GM18505 (cell line): ENCODE measurements around the gene BIN1.

ENCODE experiments used
- ATAC-seq: cut with Tn5 transposase; IDR thresholded peaks from one replicate; pipeline ENCODE4 v1.9.1; 2021; ENCODE audit not compliant: unreplicated experiment
- POLR2A ChIP-seq: IDR thresholded peaks from 4 replicates; pipeline ENCODE4 v1.6.1; 2011; ENCODE audit warnings: borderline replicate concordance; ENCODE audit not compliant: insufficient read depth, insufficient read length; ENCODE audit errors: extremely low read depth

Gene BIN1

GRCh38 chr2:127095784-127096183, 11.2 kb downstream of the BIN1 start:
- no peak for ATAC-seq
- no peak for TF ChIP-seq POLR2A

- ATAC-seq = no peak
- TF ChIP-seq POLR2A = no peak
These were observed 11.7 kb downstream of the BIN1 start for GRCh38 chr2:127095367-127095641.

GRCh38 chr2:127094509-127095366, 12.2 kb downstream of the BIN1 start:
- ATAC-seq = no peak
- no peak for TF ChIP-seq POLR2A

GRCh38 chr2:127093648-127094210, 13.2 kb downstream of the BIN1 start:
- no peak for ATAC-seq
- TF ChIP-seq POLR2A = no peak

GRCh38 chr2:127092901-127093516, 13.9 kb downstream of the BIN1 start:
- no peak for ATAC-seq
- TF ChIP-seq POLR2A = no peak

GRCh38 chr2:127092306-127092705, 14.6 kb downstream of the BIN1 start:
- no peak for TF ChIP-seq POLR2A
- no peak for ATAC-seq

- TF ChIP-seq POLR2A = no peak
- ATAC-seq = no peak
These were observed 15.1 kb downstream of the BIN1 start for GRCh38 chr2:127091886-127092285.

- no peak for ATAC-seq
- no peak for TF ChIP-seq POLR2A
These were observed 15.8 kb downstream of the BIN1 start for GRCh38 chr2:127091148-127091547.

GRCh38 chr2:127090281-127091120, 16.5 kb downstream of the BIN1 start:
- no peak for ATAC-seq

GRCh38 chr2:127089478-127090235, 17.3 kb downstream of the BIN1 start:
- no peak for ATAC-seq

More at GRCh38 chr2:127090281-127091120, 16.5 kb downstream of the BIN1 start:
- no peak for TF ChIP-seq POLR2A

GRCh38 chr2:127088706-127089105, 18.2 kb downstream of the BIN1 start:
- no peak for TF ChIP-seq POLR2A
- no peak for ATAC-seq

More at GRCh38 chr2:127089478-127090235, 17.3 kb downstream of the BIN1 start:
- TF ChIP-seq POLR2A = no peak

GRCh38 chr2:127087791-127088495, 19.0 kb downstream of the BIN1 start:
- ATAC-seq = no peak

More at GRCh38 chr2:127087791-127088495, 19.0 kb downstream of the BIN1 start:
- no peak for TF ChIP-seq POLR2A
